Choroid plexus epithelial cell (primary cell): Measurements from ENCODE around the gene CACNG7.

Source experiments
- DNase-seq: peaks from one replicate; pipeline ENCODE4 v3.0.0-alpha.2; 2010; ENCODE audit warnings: low read depth
- H3K4me3 ChIP-seq: 2 replicates; pipeline ENCODE4 v1.5.1; 2011; ENCODE audit warnings: low read depth, mild to moderate bottlenecking, control low read depth, low read length, moderate library complexity
- TF ChIP-seq, protein P1 (sequence below): conservative IDR thresholded peaks from 2 replicates; pipeline ENCODE4 v1.5.1; 2011; ENCODE audit warnings: low read depth, mild to moderate bottlenecking, control low read depth, inconsistent platforms, low read length, moderate library complexity

CACNG7 gene

DNA sequence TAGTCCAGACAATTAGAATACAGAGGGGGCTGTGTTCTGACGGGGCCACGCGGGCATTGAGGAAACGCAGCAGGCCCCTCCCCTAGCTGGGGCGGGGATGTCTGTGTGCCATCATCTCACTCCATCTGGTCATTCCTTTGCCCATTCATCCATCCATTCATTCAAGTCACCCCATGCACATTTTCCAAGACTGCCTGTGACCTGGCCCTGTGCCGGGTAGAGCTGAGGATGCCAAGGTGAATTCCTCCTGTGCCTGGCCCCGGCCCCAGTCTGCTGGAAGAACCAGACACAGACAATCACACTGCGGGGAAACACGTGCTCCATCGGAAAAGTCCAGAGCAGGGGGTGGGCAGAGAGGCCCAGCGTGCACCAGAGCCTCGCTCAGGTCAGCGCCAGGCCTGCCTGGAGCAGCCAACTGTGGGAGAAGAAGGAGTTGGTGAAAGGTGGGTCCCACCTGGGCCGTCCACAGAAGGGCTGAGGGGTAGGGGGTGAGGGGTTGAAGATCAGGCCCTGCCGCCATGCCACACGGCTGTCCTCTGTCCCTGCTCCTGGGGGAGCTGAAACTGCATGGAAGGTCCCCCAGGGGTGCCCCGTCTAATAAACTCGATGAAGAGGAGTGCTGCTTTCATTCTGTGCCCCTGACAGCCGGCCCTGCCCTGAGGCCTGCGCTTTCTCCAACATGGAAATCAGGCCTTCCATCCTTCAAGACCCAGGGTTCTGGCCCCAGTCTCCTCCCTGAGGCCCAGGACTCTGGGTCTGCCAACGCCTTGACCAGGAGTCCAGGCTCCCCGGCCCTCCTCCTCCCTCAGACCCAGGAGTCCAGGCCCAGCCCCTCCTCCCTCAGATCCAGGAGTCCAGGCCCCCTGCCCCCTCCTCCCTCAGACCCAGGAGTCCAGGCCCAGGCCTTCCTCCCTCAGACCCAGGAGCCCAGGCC is 80.8 kb downstream of the CACNG7 start:
- no peak for DNase-seq
- TF ChIP-seq, protein P1, sequence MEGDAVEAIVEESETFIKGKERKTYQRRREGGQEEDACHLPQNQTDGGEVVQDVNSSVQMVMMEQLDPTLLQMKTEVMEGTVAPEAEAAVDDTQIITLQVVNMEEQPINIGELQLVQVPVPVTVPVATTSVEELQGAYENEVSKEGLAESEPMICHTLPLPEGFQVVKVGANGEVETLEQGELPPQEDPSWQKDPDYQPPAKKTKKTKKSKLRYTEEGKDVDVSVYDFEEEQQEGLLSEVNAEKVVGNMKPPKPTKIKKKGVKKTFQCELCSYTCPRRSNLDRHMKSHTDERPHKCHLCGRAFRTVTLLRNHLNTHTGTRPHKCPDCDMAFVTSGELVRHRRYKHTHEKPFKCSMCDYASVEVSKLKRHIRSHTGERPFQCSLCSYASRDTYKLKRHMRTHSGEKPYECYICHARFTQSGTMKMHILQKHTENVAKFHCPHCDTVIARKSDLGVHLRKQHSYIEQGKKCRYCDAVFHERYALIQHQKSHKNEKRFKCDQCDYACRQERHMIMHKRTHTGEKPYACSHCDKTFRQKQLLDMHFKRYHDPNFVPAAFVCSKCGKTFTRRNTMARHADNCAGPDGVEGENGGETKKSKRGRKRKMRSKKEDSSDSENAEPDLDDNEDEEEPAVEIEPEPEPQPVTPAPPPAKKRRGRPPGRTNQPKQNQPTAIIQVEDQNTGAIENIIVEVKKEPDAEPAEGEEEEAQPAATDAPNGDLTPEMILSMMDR, result no peak
- no peak overlapping the region for H3K4me3 ChIP-seq

DNA sequence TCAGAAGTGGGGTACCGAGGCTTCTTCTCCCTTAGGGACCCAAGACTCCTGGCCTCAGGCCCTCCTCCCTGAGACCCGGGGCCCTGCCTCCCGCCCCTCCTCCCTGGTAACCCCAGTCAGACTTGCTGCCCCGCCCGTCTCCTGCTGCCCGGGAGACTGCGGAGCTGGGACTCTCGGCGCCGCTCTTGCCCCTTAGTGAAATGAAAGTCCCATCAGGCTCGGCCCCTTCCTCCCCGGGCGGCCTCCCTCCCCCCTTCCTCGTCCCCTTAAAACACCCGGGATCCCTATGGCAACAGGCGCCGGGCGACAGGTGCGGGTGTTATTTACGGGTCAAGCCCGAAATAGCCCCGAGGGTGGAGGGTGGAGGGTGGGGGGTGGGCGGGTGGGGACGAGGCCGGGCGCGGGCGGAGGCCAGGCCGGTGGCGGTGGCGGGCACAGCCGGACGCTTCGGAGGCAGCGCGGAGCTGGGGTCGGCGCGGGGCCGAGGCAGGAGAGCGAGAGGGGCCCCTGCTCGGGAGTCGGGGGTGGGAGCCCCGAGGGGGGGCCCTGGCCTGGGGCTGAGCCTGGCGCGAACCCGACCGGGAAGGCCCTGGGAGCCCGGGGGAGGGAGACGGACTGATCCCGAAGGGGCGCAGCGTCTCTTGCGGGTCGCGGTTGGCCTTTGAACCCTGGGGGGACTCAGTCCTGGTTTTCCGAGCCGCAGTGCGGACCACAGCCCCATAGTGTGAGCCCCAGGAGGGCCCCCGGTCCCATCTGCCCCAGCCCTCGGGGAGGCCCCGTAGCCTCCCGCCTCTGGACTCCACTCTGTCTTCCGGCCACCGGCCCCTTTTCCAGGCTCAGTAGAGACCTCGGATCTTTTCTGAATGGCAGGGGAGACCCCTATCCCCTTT is 82.4 kb downstream of the CACNG7 start, which contains the start of gene CACNG6:
CACNG6 (plus strand) TSS at position 414 of the 890 bp plus-strand sequence. CDS start 1,241 bp downstream, outside the sequence.
- TF ChIP-seq, protein P1, result no peak
- peak within 1 kb of the TSS; percentile 49 for H3K4me3 ChIP-seq
- no peak for DNase-seq

DNA sequence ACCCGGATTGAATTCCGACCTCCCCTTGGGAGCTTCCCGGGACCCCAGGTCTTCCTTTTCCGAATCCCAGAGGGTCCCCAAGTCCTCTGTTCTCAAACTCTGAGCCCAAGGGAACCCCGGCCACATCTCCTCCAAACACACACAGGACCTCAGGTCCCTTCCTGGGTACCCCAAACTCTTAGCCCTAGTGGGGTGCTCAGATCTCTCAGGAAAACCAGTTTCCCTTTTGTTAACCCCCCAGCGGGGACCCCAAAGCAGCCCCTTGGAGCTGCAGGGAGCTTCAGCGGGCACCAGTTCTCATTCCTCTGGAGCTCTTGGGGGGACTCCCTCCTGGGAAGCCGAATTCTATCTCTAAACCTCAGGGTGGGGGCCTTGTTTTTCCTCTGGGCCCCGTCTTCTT is 83.1 kb downstream of the CACNG7 start:
- no peak overlapping the region for H3K4me3 ChIP-seq
- no peak for DNase-seq
- TF ChIP-seq, protein P1, result no peak

DNA sequence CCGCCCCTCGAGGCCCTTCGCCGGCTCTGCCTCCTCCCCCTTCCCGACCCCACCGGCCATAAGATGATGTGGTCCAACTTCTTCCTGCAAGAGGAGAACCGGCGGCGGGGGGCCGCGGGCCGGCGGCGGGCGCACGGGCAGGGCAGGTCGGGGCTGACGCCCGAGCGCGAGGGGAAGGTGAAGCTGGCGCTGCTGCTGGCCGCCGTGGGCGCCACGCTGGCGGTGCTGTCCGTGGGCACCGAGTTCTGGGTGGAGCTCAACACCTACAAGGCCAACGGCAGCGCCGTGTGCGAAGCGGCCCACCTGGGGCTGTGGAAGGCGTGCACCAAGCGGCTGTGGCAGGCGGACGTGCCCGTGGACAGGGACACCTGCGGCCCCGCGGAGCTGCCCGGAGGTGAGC is 83.7 kb downstream of the CACNG7 start:
- no peak for DNase-seq
- H3K4me3 ChIP-seq, result no peak overlapping the region
- TF ChIP-seq, protein P1, result no peak

DNA sequence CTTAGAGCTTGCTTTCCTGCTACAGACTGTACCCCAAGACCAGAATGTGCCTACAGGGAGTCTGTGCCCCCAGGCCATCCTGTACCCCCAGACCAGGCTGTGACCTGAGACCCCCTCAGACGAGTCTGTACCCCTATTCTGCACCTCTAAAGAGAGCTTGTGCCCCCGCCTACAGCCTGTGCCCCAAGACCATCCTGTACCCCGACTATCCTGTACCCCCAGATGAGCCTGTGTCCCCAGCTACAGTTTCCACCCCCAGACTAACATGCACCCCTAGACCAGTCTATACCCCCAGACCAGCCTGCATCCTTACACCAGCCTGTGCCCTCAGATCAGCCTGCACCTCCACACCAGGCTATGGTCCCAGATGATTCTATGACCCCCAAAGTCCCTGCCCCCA is 84.4 kb downstream of the CACNG7 start:
- TF ChIP-seq, protein P1, result no peak
- no peak overlapping the region for H3K4me3 ChIP-seq
- DNase-seq, result no peak
